Brain pericyte (primary cell): ENCODE results near the gene MYH1.

Experiments used
- DNase-seq: peaks from one replicate; pipeline ENCODE4 v3.0.0-alpha.2; 2012; ENCODE audit warnings: low read depth, low spot score

The MYH1 gene

GRCh38 chr17:10482252-10482651 lies 36.1 kb downstream of the MYH1 start:
- no peak for DNase-seq

- no peak for DNase-seq
These were observed 40.6 kb downstream of the MYH1 start for GRCh38 chr17:10477701-10478100.

DNA sequence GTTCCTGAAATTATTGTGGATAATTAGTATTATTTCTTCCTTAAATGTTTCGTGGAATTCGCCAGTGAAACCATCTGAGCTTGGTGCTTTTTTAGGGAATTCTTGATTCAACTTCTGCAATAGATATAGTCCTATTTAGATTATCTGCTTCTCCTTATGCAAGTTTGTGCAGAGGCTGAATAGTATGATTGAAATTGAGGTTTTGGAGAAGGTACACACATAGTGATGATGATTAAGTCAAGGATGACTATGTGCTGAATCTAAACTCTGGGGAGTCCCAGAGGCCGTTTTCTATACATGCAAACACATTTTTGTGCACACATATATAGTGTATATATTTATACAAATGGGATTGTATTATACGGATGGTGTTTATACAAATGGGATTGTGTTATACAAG lies 43.8 kb downstream of the MYH1 start:
- no peak for DNase-seq

- DNase-seq: no peak
These were observed 46.5 kb downstream of the MYH1 start for GRCh38 chr17:10471858-10472257.

- no peak for DNase-seq
These were observed 48.9 kb downstream of the MYH1 start, which contains the start of gene MYH4 for GRCh38 chr17:10469459-10469858. TSS of gene MYH4 (minus strand) at chr17:10469559. CDS start at chr17:10466745, 2,814 bp downstream.

DNA sequence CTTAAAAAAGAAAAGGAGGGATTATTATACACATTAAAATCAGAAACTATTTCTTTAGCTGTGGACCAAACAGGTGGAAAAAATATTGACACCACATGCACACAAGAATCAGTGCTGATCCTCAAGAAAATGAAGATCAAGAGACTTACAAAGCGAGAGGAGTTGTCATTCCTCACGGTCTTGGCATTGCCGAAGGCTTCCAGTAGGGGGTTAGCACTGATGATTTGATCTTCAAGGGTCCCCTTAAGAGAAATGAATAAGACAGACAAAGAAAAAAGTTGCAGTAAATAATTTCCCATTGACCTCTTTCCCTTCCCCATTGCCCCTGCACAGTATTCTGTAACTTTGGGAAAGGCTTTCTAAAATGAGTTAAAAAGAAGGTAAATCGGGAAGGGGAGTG lies 54.9 kb downstream of the MYH1 start:
- no peak for DNase-seq

DNA sequence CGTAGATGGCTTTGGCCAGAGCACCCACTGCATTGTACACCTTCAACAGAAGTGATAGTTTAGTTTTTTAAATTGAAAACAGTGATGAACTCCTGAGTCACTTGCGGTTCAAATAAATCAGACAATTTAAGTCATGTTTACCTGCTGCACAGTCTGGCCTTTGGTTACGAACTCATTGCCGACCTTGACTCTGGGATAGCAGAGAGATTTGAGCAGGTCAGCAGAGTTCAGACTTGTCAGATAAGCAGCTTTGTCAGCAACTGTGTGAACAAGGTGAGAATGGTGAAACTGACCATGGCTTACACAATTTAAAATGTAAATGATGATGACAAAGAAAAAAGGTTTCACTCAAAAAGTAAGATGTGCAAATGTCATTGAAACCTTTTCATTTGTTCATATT lies 58.3 kb downstream of the MYH1 start:
- DNase-seq: no peak

- DNase-seq: no peak
These were observed 59.6 kb downstream of the MYH1 start for GRCh38 chr17:10458701-10459100.

DNA sequence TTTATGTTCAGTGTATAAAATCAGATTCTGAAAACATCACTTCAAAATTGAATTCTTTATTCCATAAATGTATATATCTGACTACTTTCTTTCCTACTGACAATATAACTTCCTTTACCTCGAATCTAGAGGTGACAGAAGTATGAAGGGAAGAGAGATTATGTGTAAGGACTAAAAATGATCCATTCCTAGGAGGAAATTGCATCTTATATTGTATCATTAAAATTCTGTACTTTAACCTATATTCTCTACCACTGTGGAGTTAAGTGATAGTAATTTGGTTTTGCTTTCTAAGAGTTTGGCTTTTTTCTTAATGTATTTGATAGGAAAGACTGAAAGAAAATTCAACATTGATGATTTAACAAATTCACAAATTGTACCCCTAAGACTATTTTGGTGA lies 60.4 kb downstream of the MYH1 start:
- no peak for DNase-seq

DNA sequence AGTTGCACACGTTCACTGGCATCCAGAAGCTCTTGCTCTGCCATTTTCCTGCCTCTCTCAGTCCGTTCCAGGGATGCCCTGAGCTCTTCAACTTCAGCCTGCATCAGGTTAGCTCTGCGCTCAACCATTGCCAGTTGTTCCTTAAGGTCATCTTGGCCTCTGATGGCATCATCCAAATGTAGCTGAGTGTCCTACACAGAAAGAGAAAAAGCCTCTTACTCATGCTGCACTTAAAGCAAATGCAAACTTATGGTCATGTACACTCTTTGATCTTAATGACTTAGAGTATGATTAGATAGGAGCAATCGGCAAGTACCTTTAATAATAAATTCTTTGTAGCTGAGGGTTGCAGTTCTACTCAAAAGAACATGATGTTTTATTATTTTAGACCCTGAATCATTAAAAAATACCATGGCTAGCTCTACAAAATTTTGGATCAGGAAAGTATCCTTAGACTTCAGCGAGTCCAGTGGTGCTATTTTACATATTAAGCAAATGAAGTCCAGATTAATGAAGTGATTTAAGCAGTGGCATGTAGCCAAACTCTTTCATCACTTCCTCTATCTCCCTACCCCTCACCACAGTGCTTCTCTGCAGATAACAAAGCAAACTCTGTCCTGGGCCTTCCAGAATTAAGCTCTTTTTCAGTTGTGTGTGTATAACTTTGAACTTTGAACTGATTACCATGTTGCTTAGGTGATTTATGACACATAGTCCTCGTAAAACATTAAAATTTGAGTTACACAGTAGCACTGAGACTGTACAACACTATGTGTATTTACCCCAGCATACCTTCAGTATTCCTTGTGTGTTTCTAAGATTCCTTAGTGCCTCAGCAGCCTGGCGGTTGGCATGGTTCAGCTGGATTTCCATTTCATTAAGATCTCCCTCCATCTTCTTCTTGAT lies 71.1 kb downstream of the MYH1 start:
- no peak for DNase-seq
